NK-92 (cell line): ENCODE measurements around the gene MVB12B.
"Not testable (repeated sequence)": the region's sequence is repeated elsewhere in the genome, so short reads cannot be mapped to it uniquely, and the experiment has no call there.

Experiments used
- DNase-seq: peaks from one replicate; lab custom pipeline; 2025; ENCODE audit not compliant: unreplicated experiment; lab: John Stamatoyannopoulos, UW

Gene MVB12B

GRCh38 chr9:126551812-126552211 is 225.2 kb downstream of the MVB12B start:
- DNase-seq: no peak

DNA sequence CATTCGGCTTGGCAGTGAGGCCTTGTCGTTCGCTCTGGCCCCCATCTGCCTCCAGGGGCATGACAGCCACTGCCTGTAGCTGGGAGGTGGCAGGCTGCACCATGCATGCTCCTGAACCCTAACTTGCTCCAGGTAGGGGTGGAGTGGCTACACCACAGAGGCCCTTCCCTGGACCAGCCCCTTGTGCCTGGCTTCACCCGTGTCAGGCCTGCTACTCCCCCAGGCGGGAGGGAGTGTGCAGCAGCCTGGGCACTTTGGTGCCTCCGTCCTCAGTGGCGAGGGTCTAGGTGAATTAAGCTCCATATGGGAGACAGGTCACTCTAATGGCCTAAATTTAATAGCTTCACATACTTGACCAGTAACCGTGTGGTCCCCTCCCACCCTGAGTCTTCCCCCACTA is 227.7 kb downstream of the MVB12B start:
- no peak for DNase-seq

- not testable (repeated sequence) for DNase-seq
Measured at GRCh38 chr9:126555421-126555820, 228.8 kb downstream of the MVB12B start.
